AG08395 (cell line): ENCODE results near the gene LIPA.
"Not testable (repeated sequence)": the region's sequence is repeated elsewhere in the genome, so short reads cannot be mapped to it uniquely, and the experiment has no call there.

ENCODE experiments used
- DNase-seq: peaks from one replicate; pipeline ENCODE4 v3.0.0; 2012; ENCODE audit warnings: mixed read lengths, low spot score

LIPA gene

DNA sequence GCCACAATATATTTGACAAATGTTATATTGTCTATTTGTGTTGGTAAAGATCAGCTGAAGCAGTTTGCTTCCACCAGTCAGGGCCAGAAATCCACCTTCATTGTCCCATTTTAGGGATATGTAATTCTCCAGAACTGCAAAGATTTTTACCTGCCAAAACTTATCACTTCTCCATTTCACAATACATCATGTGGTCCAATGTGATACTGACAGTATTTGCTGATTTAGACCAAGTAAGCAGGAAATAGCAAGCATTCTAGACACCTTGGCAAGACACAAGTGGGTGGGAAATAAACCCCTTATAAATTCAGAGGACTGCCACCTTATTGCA lies 18.5 kb upstream of the LIPA start:
- no peak for DNase-seq

DNA sequence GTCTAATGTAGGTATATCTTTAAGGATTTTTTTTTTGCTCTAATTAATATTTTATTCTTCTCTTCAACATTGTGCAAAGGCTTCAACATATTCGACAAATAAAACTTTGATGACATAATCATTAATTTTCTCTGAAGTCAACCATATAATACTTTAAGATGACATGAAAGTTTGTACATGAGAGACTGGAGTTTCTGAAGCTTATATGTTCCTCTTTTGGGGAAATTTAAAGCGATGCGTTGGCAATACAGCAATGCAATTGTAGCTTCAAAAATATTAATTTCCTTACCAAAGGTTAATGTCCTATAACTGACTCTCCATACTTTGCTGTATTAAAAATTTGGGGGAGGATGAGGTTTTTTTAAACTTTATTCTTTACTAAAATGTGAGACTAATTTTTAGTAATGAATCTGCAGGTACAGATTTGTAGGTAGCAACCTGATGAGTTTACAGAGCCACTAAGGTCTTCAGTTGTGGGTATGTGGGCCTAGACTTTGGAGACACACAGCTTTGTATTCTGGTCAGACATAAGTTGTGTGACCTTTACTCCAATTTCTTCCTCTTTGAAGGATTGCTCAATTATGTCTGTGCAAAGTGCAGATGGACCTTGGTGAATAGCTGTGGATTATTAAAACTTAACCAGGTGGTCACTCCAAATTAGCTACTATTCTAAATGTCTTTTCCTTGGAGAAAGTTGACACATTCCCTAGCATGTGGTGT lies 18.0 kb upstream of the LIPA start:
- DNase-seq, result no peak

DNA sequence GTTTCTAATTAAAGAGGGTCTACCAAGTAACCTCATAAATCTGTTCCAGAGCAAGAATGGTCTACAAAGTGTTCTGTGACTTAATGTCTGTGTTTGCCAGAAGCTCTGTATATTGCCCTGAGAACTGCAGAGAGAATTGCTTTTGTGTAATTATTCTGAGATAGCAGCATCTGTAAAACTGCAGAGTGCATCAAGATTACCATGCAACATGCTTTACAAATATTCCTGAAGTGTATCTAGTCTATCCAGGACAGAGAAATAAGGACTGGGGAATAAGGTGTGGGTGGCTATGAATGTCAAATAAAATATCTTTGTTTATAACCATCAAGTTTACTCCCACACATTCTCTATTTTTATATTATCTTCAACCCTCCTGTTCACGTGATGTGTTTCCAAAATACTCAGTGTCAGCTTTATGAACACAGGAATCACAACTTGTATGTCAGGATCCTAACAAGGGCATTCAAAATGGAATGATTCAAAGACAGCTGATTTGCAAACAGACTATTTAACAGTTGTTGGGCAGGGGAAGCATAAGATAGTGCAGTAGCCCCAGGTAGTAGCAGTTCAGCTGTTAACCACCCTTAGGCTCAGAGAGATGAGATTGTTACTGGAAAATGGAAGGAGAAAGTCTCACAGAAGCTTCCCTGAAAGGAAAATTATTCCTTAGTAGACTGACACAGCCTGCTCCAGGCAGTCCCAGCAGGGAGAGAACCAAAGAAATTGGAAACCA lies 15.3 kb upstream of the LIPA start:
- no peak for DNase-seq

DNA sequence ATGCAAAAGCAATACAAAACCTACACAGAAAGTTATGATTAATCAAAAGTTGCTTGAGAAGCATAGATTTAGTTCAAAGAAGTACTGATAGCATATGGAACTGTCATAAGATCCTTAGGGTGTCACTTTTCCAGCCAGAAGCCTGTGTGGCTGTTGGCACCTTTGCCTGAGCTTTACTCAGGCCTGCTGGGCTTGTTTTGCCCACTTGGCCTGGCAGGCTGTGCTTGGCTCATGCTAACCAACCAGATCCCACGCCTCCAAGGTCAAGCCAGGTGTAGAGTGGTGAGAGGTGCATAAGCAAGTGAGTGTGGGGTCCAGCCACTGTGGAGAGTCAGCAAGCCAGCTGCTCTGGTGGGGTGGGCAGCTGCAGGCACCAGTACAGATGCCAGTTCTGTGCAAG lies 12.0 kb upstream of the LIPA start:
- DNase-seq, result no peak

DNA sequence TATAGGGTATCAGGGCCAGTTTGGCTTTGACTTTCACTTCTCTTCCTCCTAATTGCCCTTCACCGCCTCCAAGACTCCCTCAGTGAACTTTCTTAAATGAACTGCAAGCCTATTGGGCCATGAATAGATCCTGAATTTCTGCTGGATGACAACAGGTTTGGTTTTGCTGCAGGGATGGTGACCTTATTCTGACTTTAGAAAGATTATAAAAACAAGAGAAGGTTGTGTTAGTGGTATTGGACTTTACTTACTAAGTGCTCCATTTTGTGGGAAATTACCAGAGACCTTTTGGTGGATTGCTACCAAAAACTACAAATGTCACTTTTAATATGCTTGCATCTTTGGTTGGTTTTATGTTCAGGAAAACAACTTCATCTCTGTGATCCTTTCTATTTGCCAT lies 11.5 kb upstream of the LIPA start:
- DNase-seq, result no peak

DNA sequence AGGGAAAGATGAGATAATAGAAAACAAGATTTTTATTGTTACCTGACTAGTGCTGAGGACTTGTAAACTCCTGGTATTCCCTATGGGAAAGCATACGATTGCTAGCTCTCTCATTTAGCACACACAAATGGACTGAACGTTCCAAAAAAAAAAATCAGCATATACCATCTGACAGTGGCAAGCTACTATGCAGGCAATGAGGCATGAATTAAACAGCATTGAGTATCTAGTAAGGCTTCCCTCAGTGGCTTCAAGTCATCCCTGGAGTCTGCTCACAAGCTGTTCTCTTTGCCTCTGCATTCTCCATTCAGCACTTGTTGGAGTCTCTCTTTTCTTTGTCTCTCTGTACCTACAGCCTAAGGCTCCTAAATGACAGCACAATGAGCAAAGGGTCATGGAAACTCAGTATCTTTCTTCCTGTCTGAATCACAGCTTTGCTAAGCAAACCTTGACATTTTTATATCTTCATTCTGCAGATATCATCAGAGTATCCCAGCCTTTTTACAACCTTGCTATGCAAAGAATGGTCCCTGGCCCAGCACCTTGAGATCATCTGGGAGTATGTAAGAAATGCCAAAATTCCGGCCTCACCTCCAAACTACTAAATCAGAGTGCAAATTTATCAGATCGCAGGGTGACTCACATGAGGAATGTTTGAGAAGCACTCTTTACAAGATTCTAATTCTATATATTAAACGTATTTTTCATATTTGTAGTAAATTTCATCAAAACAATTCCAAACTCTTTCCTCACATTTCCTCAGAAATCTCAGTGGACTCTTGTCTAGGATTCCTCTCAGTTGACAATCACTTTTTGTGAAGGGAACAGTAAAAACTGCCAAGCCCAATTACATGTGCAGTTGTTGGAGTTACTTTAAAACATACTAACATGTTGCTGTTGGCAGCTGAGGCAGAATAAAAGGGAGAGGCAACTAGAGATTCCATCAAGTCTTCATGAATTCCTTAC lies 10.8 kb upstream of the LIPA start:
- DNase-seq, result peak; percentile 24

DNA sequence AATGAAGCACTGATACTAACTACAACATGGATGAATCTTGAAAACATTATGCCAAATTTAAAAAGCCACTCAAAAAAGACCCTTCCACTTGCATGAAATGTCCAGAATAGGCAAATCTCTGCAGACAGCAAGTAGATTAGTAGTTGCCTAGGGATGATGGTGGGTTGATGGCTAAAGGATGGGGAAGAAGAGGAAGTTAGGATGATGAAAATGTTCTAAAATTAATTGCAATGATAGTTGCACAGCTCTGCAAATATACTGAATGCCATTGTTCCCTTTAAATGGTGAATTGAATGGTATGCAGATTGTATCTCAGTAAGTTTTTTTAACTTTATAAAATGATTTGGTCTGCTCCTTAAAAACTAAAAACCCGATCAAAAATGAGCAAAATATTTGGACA lies 7.3 kb upstream of the LIPA start:
- DNase-seq, result no peak

DNA sequence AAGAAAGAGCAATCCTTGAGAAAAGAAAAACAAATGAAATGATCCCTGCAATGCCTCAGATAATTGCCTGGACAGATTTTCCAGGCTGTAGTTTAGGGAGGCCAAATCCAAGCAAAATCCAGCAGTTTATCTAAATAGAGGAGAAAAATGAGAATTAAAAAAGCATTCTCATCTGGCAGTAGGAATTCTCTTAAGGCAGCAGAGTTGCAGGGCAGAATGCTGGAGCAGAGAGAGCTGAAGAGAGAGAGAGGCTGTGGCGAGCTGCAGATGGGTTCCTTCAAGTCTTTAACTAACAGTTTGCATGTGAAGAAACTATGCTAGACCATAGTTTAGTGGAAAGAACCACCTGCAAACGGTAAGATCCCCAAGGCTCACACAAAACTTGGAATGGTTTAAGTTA lies 6.0 kb upstream of the LIPA start:
- no peak for DNase-seq

DNA sequence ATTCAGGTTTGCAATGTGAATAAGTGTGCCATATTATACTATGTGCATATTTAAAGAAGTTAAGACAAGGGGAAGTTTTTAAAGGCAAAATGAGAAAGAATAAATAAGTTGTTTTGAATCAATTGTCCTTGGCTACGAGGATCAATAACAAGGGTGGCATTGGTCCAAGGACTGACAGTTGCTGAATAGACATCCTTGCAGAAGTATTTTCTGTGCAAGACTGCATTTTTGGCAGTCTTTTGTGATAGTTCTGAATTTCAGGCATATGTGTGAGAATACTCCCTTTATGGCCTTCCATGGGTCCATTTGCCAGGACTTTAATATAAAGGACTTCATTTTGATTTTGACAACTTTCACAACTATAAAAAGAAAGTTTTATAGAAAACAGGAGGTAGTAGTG lies 5.4 kb upstream of the LIPA start:
- no peak for DNase-seq

DNA sequence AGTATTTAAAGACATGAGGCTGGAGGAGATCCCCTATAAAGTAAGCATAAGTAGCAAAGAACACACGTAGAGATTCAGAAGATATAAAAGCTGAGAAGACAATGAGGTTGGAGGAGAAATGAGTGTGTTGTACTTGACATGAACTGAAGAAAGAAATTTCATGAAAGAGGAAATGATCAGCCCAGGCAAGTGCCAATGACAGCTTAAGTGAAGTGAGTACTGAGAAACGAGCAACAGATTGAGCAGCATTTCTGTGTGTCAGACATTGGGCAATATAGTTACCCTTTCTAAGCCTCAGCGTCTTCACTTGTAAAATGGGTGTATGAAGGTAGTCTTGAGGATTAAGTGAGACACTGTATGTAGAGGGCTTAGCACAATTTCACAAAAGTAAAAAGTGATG lies 4.8 kb upstream of the LIPA start:
- no peak for DNase-seq

DNA sequence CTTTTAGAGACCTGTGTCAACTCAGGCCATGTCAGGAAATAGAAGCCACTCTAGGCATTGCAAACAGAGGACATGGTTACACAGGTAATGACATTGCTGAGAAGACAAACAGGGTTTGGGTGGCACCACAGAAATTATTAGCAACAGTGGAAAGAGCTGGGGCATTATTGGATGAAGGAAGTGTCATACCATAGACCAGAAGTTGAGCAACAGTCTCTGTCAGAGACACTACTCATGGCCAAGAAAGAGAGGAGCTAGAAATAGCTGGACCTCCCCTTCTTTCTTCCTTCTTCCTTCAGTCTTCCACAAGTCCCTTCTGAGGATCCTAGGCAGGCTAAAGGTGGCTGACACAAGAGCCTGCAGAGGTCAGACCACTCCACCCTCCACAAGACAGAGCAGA lies 4.2 kb upstream of the LIPA start:
- DNase-seq, result no peak

DNA sequence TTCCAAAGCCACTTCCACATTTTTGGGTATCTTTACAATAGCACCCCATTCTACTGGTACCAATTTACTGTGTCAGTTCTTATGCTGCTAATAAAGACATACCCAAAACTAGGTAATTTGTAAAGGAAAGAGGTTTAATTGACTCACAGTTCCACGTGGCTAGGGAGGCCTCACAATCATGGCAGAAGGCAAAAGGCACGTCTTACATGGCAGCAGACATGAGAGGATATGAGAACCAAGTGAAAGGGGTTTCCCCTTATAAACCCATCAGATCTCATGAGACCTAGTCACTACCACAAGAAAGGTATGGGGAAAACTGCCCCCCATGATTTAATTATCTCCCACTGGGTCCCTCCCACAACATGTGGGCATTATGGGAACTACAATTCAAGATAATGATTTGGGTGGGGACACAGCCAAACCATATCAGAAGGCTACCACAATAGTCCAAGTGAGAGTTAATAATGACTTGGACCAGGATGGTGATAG lies 3.6 kb upstream of the LIPA start:
- not testable (repeated sequence) for DNase-seq

DNA sequence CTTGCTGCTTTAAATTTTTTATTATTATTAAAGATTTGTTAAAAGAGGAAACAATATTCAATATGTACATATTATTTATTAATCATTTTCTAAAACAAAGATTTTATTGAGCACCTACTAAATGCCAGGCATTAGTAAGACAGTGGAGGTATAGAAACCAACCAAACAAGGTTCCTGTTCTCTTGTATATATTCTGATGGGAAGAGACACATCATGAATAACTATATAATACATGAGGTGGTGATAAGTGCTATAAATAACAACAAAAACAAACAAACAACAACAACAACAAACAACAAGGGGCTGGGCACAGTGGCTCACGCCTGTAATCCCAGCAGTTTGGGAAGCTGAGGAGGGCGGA lies 630 bp upstream of the LIPA start:
- no peak for DNase-seq

DNA sequence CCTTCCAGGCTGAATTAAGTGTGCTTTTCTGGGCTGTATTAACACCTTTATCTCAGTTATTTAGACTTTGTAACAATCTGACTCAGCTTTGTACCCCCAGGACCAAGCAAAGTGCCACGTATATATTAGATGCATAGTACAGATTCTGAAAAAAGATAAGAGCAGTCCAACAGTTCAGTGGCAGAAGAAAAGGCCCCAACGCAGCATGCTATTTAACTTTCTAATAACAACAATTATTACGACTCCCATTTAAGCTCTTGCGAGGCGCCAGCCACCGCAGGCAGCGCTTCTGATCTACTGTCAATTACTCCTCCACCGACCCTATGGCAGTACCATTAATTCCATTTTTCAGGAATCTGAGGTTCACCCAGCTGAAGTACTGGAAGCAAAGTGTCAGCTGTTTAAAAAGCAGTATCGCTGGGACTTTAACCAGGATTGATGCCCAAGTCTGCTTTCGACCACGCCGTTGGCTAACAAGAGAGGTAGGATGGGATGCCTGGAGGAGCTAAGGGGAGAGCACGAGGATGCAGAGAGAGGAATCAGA lies 638 bp downstream of the LIPA start:
- DNase-seq, result peak; percentile 44

DNA sequence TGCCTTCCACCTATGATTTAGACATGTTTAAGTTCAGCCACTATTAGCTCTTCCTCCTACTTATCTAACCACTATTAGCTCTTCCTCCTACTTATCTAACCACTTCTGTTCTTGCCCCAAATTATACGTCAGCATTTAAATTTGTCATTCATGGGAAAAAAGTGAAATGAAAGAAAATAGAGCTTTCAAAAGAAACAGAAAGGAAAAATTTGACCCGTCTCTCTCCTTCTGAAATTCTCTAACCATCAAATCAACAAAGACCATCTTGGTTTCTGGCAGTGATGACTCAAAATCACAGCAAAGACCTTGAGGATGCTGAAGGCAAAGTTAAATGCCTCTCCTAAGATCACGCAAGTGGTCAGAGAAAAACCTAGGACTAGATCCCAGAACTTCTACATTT lies 2.6 kb downstream of the LIPA start:
- no peak for DNase-seq

DNA sequence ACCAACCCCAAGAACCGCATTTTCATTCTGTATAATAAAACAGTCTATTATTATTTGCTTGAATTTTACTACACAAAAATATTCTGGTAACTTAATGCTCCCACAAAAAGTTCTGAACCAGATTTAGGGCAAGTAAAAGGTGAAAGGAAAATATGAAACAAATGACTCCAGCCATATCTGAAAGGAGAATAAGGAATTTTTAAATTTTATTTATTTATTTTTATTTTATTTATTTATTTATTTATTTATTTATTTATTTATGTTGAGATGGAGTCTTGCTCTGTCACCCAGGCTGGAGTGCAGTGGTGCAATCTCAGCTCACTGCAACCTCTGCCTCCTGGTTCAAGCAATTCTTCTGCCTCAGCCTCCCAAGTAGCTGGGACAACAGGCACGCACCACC lies 4.0 kb downstream of the LIPA start:
- DNase-seq, result not testable (repeated sequence)

DNA sequence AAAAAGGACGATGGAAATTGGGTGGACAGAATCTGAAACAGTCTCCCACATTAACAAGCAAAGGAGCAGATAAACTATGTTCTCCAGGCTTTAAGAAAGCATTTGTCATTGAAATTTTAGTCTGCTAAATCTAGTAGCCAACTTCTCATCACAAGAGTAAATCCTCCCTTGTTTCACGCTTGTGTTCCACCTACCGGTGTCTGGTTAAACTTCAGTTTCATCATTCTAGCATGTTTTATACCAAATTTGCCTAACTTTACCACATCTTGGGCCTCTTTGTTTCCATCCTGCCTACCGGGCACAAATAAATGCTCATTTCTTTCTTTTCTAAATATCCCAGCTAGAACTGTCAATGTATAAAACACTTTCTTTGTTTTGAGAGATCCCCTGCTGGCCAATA lies 5.8 kb downstream of the LIPA start:
- no peak for DNase-seq

DNA sequence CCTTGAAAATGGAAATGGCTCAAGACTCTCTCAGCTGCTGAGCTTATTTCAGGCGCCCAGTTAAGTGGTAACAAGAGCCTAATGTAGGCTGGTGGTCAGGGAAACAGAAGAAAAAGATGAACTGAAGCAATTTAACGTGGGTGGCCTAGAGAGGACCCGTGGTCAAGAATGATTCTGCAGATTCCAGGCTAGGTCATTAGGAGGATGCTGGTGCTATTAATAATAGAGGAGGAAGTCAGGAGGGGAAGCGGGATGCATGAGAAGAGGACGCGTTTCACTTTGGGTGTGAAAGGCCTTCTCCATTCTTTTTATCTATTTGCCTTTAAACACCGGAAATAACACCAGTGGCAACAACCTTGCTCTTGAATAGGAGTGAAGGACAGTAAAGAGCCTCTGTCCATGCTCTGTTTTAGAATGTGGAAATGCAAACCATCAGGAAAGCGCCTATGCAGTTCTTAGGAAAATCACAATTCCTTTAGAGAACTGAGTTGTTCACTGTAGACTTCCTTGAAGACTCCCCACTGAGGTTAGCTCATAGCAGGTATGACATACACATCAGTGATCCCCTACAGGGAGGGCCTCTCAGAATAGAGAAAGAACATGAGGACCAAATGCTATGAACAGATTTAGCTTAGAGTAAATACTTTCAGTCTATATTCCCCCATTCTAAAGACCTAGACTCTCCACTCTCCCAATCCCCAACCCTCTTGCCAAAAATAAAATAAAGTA lies 8.6 kb downstream of the LIPA start:
- DNase-seq, result no peak

DNA sequence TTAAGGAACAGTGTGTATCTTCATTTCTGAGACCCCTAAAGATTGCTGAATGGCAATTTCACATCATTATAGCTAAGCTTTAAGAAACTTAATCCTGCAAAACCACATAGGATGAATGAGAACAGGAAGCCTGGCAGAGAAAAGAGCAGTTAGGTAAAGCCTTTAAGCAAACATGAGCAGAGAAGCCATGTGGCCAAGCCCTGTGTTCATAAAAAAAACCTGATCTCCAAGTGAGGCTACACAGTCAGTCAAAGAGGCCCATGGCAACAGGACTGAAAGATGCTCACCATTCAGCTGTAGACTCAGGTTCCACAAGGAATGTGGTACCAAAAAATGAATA lies 9.3 kb downstream of the LIPA start:
- DNase-seq, result no peak

DNA sequence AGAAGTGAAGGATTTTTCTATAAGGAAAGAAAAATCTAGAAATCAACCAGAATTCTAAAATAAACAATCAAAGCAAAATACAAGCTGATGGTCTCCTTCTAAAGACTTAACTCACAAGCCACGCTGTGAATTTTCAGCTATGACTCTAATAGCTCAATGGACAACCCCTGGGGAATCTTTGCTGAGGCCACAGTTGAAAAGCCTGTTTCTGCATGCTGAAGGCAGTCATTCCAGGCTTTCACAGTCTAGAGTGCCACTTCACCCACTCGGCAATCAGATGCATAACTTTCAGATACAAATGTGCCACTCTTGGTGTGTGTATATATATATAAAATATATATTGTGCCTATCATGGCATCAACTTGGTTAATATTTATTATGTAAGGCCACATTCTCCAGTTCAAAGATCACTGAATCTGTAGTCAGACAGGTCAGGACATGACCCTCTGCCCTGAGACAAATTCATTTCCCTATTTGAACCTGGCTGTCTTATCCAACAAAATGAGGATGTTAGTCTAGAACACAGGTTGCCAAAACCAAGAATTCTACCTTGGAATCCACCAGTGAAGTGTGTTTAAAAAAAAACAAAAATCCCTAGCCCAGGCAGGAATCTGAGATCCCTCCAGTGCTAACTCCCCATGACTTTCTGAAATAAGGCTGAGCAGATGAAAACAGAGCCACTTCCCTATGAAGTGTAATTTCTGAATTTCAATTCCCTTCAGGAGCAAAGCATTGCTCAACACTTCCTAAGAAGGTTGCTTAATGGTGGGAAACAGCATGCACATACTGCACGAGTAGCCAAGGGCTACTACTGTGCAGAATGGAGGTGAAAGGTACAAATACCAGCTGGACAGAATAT lies 9.9 kb downstream of the LIPA start:
- DNase-seq, result no peak

DNA sequence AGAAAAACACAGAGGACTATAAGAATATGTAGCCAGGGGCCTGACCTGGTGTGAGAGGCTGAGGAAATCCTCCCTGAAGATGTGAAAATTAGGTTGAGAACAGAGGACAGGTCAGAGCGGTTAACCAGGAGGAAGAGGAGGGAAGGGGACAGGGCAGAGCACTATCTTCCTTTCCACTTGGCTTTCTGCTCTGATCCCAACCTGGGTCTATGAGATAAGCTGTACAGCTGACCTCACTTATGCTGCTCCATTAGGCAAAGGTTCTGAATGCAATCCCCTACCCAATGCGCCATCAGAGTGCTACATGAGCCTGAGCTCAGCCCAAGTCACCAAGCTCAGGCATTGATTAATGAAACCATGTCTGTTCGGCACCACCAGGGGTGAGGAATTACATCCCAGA lies 10.5 kb downstream of the LIPA start:
- DNase-seq, result no peak
